Endothelial cell of umbilical vein (primary cell): ENCODE data around the gene KLHDC1.
"Not testable (repeated sequence)": the region's sequence is repeated elsewhere in the genome, so short reads cannot be mapped to it uniquely, and the experiment has no call there.

Experiments used
- FOS ChIP-seq: IDR thresholded peaks from 2 replicates; pipeline ENCODE4 v1.6.1; 2011; ENCODE audit warnings: mild to moderate bottlenecking, low read length, moderate library complexity, borderline replicate concordance; ENCODE audit not compliant: insufficient read depth
- GATA2 ChIP-seq: IDR thresholded peaks from 2 replicates; pipeline ENCODE4 v1.7.0; 2011; ENCODE audit warnings: low read depth, mild to moderate bottlenecking, moderate library complexity, mixed read lengths, low read length; ENCODE audit not compliant: insufficient read length, insufficient read depth
- MYC ChIP-seq: IDR thresholded peaks from one replicate; pipeline ENCODE4 v1.6.1; 2011; ENCODE audit warnings: mild to moderate bottlenecking, low read depth, low read length
- POLR2AphosphoS5 ChIP-seq: IDR thresholded peaks from 2 replicates; pipeline ENCODE4 v1.6.1; 2012; ENCODE audit warnings: low read depth, mild to moderate bottlenecking, control low read depth, low read length, moderate library complexity; ENCODE audit not compliant: insufficient read depth
- TF ChIP-seq, protein P1 (sequence below), 2 donors: IDR thresholded peaks; 1 replicate in 1 of 2; 2 replicates in 1 of 2; pipeline ENCODE4 v1.5.1; 2011; ENCODE audit warnings: low read length in 2 of 2, mild to moderate bottlenecking in 2 of 2, moderate library complexity in 2 of 2, control low read depth in 1 of 2, inconsistent platforms in 1 of 2, low read depth in 1 of 2; ENCODE audit not compliant: insufficient read depth in 1 of 2; ENCODE audit errors: extremely low read depth in 1 of 2

DNA sequence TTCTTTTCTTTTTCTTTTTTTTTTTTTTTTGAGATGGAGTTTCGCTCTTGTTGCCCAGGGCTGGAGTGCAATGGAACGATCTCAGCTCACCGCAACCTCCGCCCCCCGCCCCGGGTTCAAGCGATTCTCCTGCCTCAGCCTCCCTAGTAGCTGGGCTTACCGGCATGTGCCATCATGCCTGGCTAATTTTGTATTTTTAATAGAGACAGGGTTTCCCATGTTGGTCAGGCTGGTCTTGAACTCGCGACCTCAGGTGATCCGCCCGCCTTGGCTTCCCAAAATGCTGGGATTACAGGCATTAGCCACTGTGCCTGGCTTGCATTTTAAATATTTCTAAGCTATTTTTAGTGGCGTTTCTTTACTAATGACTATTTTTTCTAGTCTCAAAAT, 810 bp downstream of the KLHDC1 start:
- TF ChIP-seq, protein P1, sequence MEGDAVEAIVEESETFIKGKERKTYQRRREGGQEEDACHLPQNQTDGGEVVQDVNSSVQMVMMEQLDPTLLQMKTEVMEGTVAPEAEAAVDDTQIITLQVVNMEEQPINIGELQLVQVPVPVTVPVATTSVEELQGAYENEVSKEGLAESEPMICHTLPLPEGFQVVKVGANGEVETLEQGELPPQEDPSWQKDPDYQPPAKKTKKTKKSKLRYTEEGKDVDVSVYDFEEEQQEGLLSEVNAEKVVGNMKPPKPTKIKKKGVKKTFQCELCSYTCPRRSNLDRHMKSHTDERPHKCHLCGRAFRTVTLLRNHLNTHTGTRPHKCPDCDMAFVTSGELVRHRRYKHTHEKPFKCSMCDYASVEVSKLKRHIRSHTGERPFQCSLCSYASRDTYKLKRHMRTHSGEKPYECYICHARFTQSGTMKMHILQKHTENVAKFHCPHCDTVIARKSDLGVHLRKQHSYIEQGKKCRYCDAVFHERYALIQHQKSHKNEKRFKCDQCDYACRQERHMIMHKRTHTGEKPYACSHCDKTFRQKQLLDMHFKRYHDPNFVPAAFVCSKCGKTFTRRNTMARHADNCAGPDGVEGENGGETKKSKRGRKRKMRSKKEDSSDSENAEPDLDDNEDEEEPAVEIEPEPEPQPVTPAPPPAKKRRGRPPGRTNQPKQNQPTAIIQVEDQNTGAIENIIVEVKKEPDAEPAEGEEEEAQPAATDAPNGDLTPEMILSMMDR (IDR thresholded peaks at IDR 0.05; ENCODE audit: extremely low read depth in 1 of 2, insufficient read depth in 1 of 2, low read depth in 1 of 2, low read length in 2 of 2) = not testable (repeated sequence)
- not testable (repeated sequence) for TF ChIP-seq FOS, MYC, GATA2, POLR2AphosphoS5
